H1 (cell line): ENCODE results near the gene MEGF11. TPM values are rescaled to one million over a fixed set of nuclear protein-coding genes. Genes with fewer than 3 reads are reported as not detected.

Experiments
- CTCF ChIA-PET: fragments of 300-600 bp; sonication (Branson Sonifier 250); formaldehyde crosslinking; loops from one replicate; lab custom pipeline; 2021; ENCODE audit not compliant: partially characterized antibody; lab: Charles Lee
- POLR2A ChIA-PET: fragments of 300-600 bp; sonication (Branson Sonifier 250); formaldehyde crosslinking; loops from one replicate; lab custom pipeline; 2021; ENCODE audit warnings: inconsistent platforms; ENCODE audit not compliant: partially characterized antibody; lab: Charles Lee
- DNase-seq, 2 experiments: peaks; one replicate each; pipeline versions ENCODE4 v3.0.0 to v3.0.0-alpha.2; 2010 to 2022; ENCODE audit warnings: low spot score in 2 of 2, low read depth in 1 of 2, mixed read lengths in 1 of 2
- FAIRE-seq: peaks from 2 replicates; lab custom pipeline; 2011; peaks lifted over from hg19 to GRCh38; lab: Jason Lieb, UNC
- H2AFZ ChIP-seq: 2 replicates; pipeline ENCODE4 v1.8.1; 2012; ENCODE audit warnings: low read length, inconsistent platforms
- H2AK5ac ChIP-seq: 2 replicates; pipeline ENCODE4 v1.6.1; 2013; ENCODE audit warnings: low read depth, low read length
- H2BK120ac ChIP-seq: replicated peaks from 2 replicates; pipeline ENCODE3; 2013; ENCODE audit warnings: low read depth, low read length, inconsistent platforms
- H2BK12ac ChIP-seq: 2 replicates; pipeline ENCODE4 v1.6.1; 2013; ENCODE audit warnings: low read depth, low read length
- H2BK15ac ChIP-seq: 2 replicates; pipeline ENCODE4 v1.6.1; 2013; ENCODE audit warnings: low read length
- H2BK20ac ChIP-seq: 2 replicates; pipeline ENCODE4 v1.6.1; 2013; ENCODE audit warnings: low read length
- H2BK5ac ChIP-seq: 2 replicates; pipeline ENCODE4 v1.6.1; 2013; ENCODE audit warnings: low read depth, low read length
- H3K14ac ChIP-seq: 2 replicates; pipeline ENCODE4 v1.6.1; 2013; ENCODE audit warnings: inconsistent platforms; ENCODE audit not compliant: insufficient read length
- H3K18ac ChIP-seq: 2 replicates; pipeline ENCODE4 v1.6.1; 2013; ENCODE audit warnings: low read length; ENCODE audit errors: extremely low read depth
- H3K23ac ChIP-seq: 2 replicates; pipeline ENCODE4 v1.6.1; 2013; ENCODE audit warnings: inconsistent platforms; ENCODE audit not compliant: insufficient read length
- H3K23me2 ChIP-seq: 2 replicates; pipeline ENCODE4 v1.6.1; 2013; ENCODE audit warnings: low read depth, low read length
- H3K27ac ChIP-seq: 2 replicates; pipeline ENCODE4 v1.6.1; 2011; ENCODE audit warnings: low read depth, low read length, inconsistent platforms
- H3K27me3 ChIP-seq, 4 experiments: replicated peaks in 1 of 4; 1 replicate in 1 of 4; 2 replicates in 3 of 4; pipeline versions ENCODE4 v1.6.1 to v1.8.1; 2011 to 2013; ENCODE audit warnings: low read length in 3 of 4, mild to moderate bottlenecking in 3 of 4, inconsistent platforms in 2 of 4, mixed read lengths in 2 of 4, moderate library complexity in 1 of 4; ENCODE audit not compliant: control insufficient read depth in 3 of 4, insufficient read depth in 3 of 4; ENCODE audit errors: extremely low read depth in 1 of 4
- H3K36me3 ChIP-seq, 4 experiments: 2 replicates each; pipeline versions ENCODE4 v1.6.1 to v1.8.1; 2011 to 2013; ENCODE audit warnings: mild to moderate bottlenecking in 4 of 4, low read length in 3 of 4, moderate library complexity in 2 of 4, control low read depth in 1 of 4, inconsistent platforms in 1 of 4; ENCODE audit not compliant: insufficient read depth in 4 of 4, control insufficient read depth in 2 of 4
- H3K4ac ChIP-seq: replicated peaks from 2 replicates; pipeline ENCODE3; 2013; ENCODE audit warnings: low read length, low read depth, mixed read lengths, inconsistent platforms; ENCODE audit not compliant: insufficient read length
- H3K4me1 ChIP-seq, 4 experiments: replicated peaks in 1 of 4; 1 replicate in 1 of 4; 2 replicates in 3 of 4; pipeline versions ENCODE4 v1.6.1 to v1.8.1; 2011 to 2013; ENCODE audit warnings: low read length in 3 of 4, inconsistent platforms in 2 of 4, mixed read lengths in 1 of 4; ENCODE audit not compliant: insufficient read depth in 4 of 4, control insufficient read depth in 3 of 4
- H3K4me2 ChIP-seq, 2 experiments: 2 replicates each; pipeline versions ENCODE4 v1.6.1 to v1.8.1; 2011 to 2013; ENCODE audit warnings: low read depth in 2 of 2, low read length in 2 of 2, control low read depth in 1 of 2, inconsistent platforms in 1 of 2, mild to moderate bottlenecking in 1 of 2; ENCODE audit not compliant: insufficient read depth in 1 of 2
- H3K4me3 ChIP-seq, 4 experiments: fragments of 200-600, 300-600 bp in 1 of 4; sonication (generic), shearing (Covaris generic), sonication (Bioruptor Twin) in 1 of 4; 2 replicates each; pipeline versions ENCODE4 v1.5.1 to v1.8.1; 2011 to 2016; ENCODE audit warnings: low read length in 4 of 4, low read depth in 3 of 4, control low read depth in 2 of 4, inconsistent platforms in 2 of 4, mild to moderate bottlenecking in 2 of 4, mixed read lengths in 1 of 4, moderate library complexity in 1 of 4; ENCODE audit not compliant: insufficient read depth in 2 of 4; ENCODE audit errors: extremely low read depth in 1 of 4
- H3K56ac ChIP-seq: replicated peaks from 2 replicates; pipeline ENCODE3; 2013; ENCODE audit warnings: low read depth, mild to moderate bottlenecking, mixed read lengths, low read length, inconsistent platforms; ENCODE audit not compliant: insufficient read length
- H3K79me1 ChIP-seq: 2 replicates; pipeline ENCODE4 v1.6.1; 2013; ENCODE audit warnings: low read depth, low read length, control low read depth
- H3K79me2 ChIP-seq, 2 experiments: 2 replicates each; pipeline versions ENCODE4 v1.6.1 to v1.8.1; 2012 to 2013; ENCODE audit warnings: low read length in 2 of 2, mild to moderate bottlenecking in 2 of 2, inconsistent platforms in 1 of 2; ENCODE audit not compliant: insufficient read depth in 2 of 2, control insufficient read depth in 1 of 2
- H3K9ac ChIP-seq, 4 experiments: replicated peaks in 1 of 4; 1 replicate in 1 of 4; 2 replicates in 3 of 4; pipeline versions ENCODE4 v1.6.1 to v1.8.1; 2011 to 2013; ENCODE audit warnings: low read depth in 3 of 4, low read length in 3 of 4, control low read depth in 2 of 4, mild to moderate bottlenecking in 2 of 4, moderate library complexity in 2 of 4, inconsistent platforms in 1 of 4; ENCODE audit errors: extremely low read depth in 1 of 4
- H3K9me3 ChIP-seq, 2 experiments: 2 replicates each; pipeline versions ENCODE4 v1.6.1 to v1.8.1; 2012 to 2013; ENCODE audit warnings: mild to moderate bottlenecking in 2 of 2, moderate library complexity in 2 of 2, control low read depth in 1 of 2, inconsistent platforms in 1 of 2, low read depth in 1 of 2, low read length in 1 of 2, mixed read lengths in 1 of 2; ENCODE audit not compliant: insufficient read depth in 2 of 2
- H4K20me1 ChIP-seq, 2 experiments: replicated peaks in 1 of 2; 2 replicates each; pipeline versions ENCODE3 to v1.8.1; 2011 to 2013; ENCODE audit warnings: inconsistent platforms in 2 of 2, low read length in 2 of 2, mild to moderate bottlenecking in 1 of 2; ENCODE audit not compliant: insufficient read depth in 2 of 2, control insufficient read depth in 1 of 2
- H4K5ac ChIP-seq: 2 replicates; pipeline ENCODE4 v1.6.1; 2013; ENCODE audit warnings: low read length, low read depth, mixed read lengths, inconsistent platforms; ENCODE audit not compliant: insufficient read length
- H4K8ac ChIP-seq: 2 replicates; pipeline ENCODE4 v1.8.0; 2013; ENCODE audit warnings: mild to moderate bottlenecking, moderate library complexity, low read length, inconsistent platforms; ENCODE audit not compliant: insufficient read depth; ENCODE audit errors: extremely low read depth
- H4K91ac ChIP-seq: replicated peaks from 2 replicates; pipeline ENCODE3; 2013; ENCODE audit warnings: low read length, mixed read lengths, inconsistent platforms; ENCODE audit not compliant: insufficient read length
- ASH2L ChIP-seq: fragments of 200-600, 300-600 bp; sonication (generic); IDR thresholded peaks from one replicate; pipeline ENCODE4 v1.7.1; 2017; ENCODE audit warnings: low read length
- ATF2 ChIP-seq: IDR thresholded peaks from 2 replicates; pipeline ENCODE4 v1.6.1; 2012; ENCODE audit warnings: low read length, inconsistent platforms
- CHD1 ChIP-seq: IDR thresholded peaks from 2 replicates; pipeline ENCODE4 v1.6.1; 2012; ENCODE audit warnings: low read depth, low read length, improper control_type of control experiment
- EGR1 ChIP-seq: IDR thresholded peaks from 2 replicates; pipeline ENCODE4 v1.6.1; 2011; ENCODE audit warnings: low read depth, low read length, borderline replicate concordance
- JUND ChIP-seq: IDR thresholded peaks from 2 replicates; pipeline ENCODE4 v1.6.1; 2011; ENCODE audit warnings: mild to moderate bottlenecking, improper control_type of control experiment, low read length
- POLR2A ChIP-seq, 2 experiments: IDR thresholded peaks; 1 replicate in 1 of 2; 2 replicates in 1 of 2; pipeline ENCODE4 v1.6.1; 2011; ENCODE audit warnings: low read depth in 2 of 2, low read length in 2 of 2, mild to moderate bottlenecking in 2 of 2; ENCODE audit errors: control extremely low read depth in 1 of 2
- RXRA ChIP-seq: IDR thresholded peaks from 2 replicates; pipeline ENCODE4 v1.6.1; 2011; ENCODE audit warnings: low read depth, mild to moderate bottlenecking, low read length, moderate library complexity; ENCODE audit not compliant: insufficient read depth
- SP4 ChIP-seq: IDR thresholded peaks from 2 replicates; pipeline ENCODE4 v1.6.1; 2012; ENCODE audit warnings: low read length, inconsistent platforms
- TAF7 ChIP-seq: optimal IDR thresholded peaks from 2 replicates; pipeline ENCODE3; 2011; ENCODE audit warnings: low read depth, mild to moderate bottlenecking, inconsistent platforms, low read length, moderate library complexity, borderline replicate concordance
- TCF12 ChIP-seq: IDR thresholded peaks from 2 replicates; pipeline ENCODE4 v1.6.1; 2011; ENCODE audit warnings: low read depth, mild to moderate bottlenecking, low read length
- YY1 ChIP-seq: IDR thresholded peaks from 2 replicates; pipeline ENCODE4 v1.6.1; 2011; ENCODE audit warnings: low read depth, mild to moderate bottlenecking, low read length
- ZNF274 ChIP-seq: IDR thresholded peaks from 2 replicates; pipeline ENCODE4 v1.7.0; 2012; ENCODE audit warnings: low read length, borderline replicate concordance; ENCODE audit errors: extremely low read depth
- WGBS, 2 experiments: shearing (Covaris generic) in 1 of 2; methylation state at CpG; one replicate each; pipeline versions ENCODE4 v1.1.6 to v1.1.7; 2013 to 2015; ENCODE audit warnings: low lambda C conversion rate in 2 of 2, mixed read lengths in 2 of 2, inconsistent platforms in 1 of 2, low coverage in 1 of 2, missing lambda C conversion rate in 1 of 2; ENCODE audit not compliant: insufficient replicate concordance in 2 of 2, insufficient coverage in 1 of 2, insufficient read length in 1 of 2; ENCODE audit errors: extremely low coverage in 1 of 2, missing lambda C conversion rate in 1 of 2; 5-methylcytosine and 5-hydroxymethylcytosine counted together
- polyA plus RNA-seq, 7 experiments: library from polyadenylated mRNA; depleted of rRNA in 3 of 7; stranded (reverse) in 5 of 7; unstranded in 2 of 7; fragments of >200 nt in 5 of 7; fragments of 200-250 nt in 2 of 7; gene quantifications; 1 replicate in 5 of 7; 2 replicates in 1 of 7; 4 replicates in 1 of 7; pipeline versions ENCODE4 v1.2.1 to v1.2.3, GENCODE V29; 2011 to 2013; ENCODE audit warnings: missing spikeins in 2 of 7, mixed read lengths in 2 of 7
- total RNA-seq: library from RNA; stranded (reverse); fragmentation: NEBNext Ultra II Directional; extraction: Animal tissue kit (Norgen Biotek cat#: 25700); gene quantifications from 2 replicates; pipeline ENCODE4 v1.2.1, GENCODE V29; 2021
- TF ChIP-seq, protein P1 (sequence below): IDR thresholded peaks from 2 replicates; pipeline ENCODE4 v1.6.1; 2011; ENCODE audit warnings: low read depth, mild to moderate bottlenecking, low read length; ENCODE audit not compliant: insufficient read depth

MEGF11 gene
- total and polyA plus RNA-seq, 2 of the 8 experiments (the other 6 are each of a cell fraction or from before 2014, with no cell fraction given): 4.4 to 4.8 TPM

DNA sequence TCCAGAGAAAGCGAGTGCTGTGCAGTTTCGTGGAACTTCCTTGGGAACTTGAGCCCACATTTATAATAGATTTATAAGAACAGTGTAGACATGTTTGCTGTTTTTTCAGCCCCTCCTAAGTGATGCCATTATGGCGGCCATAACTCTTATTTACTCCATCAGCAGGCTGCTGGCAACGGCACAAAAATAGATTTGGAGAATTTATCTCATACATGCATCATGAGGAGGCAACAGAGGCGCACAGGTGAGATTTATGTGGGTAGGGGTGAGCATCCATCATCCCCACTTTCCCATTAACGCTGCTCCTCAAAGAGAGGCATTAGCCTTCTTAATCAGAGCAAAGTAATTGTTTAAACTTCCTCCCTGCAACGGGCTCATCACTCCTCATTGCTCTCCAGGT lies 201.7 kb downstream of the MEGF11 start:
- H2BK20ac ChIP-seq: no peak overlapping the region
- no peaks in the 10 kb centered on the region for H3K36me3 ChIP-seq
- 93% methylated on average over 7 of the region's 7 CpGs; no CpG with 5 or more reads in 1 of the 2 experiments for WGBS, 2 experiments
- no peaks in the 10 kb centered on the region for H3K27me3 ChIP-seq
- H3K9ac ChIP-seq: no peak overlapping the region
- H3K4ac ChIP-seq: no peak overlapping the region
- no peak overlapping the region for H2BK15ac ChIP-seq
- no peak overlapping the region for H3K23ac ChIP-seq
- POLR2A ChIA-PET: no interaction called here
- H2AK5ac ChIP-seq: no peak overlapping the region
- no peak overlapping the region for H4K91ac ChIP-seq
- H3K18ac ChIP-seq: no peak overlapping the region
- FAIRE-seq (no peak), DNase-seq (no peak)
- no peaks in the 10 kb centered on the region for H4K20me1 ChIP-seq
- no peak overlapping the region for H4K5ac ChIP-seq
- no peak overlapping the region for H2BK12ac ChIP-seq
- H3K79me2 ChIP-seq: no peaks in the 10 kb centered on the region
- no peak overlapping the region for H3K56ac ChIP-seq
- H3K23me2 ChIP-seq: no peaks in the 10 kb centered on the region
- no peak overlapping the region for H3K14ac ChIP-seq
- no peak overlapping the region for H2AFZ ChIP-seq
- no peak overlapping the region for H2BK5ac ChIP-seq
- no peak overlapping the region for H3K4me2 ChIP-seq
- H3K79me1 ChIP-seq: no peaks in the 10 kb centered on the region
- no peak overlapping the region for H4K8ac ChIP-seq
- no peak overlapping the region for H3K27ac ChIP-seq
- peaks cover 0 to 7% (median under 1%) of the 10 kb centered on the region in 4 experiments; a peak in 5 of 7 replicates for H3K4me1 ChIP-seq
- CTCF ChIA-PET: interaction anchor here (0.9 to 1.3 kb wide), 3 partner anchors 15 to 32 kb away, joined by 3 to 5 read pairs (median 3); no protein-coding TSS in a partner anchor
- H3K9me3 ChIP-seq: no peaks in the 10 kb centered on the region
- H2BK120ac ChIP-seq: no peak overlapping the region
- H3K4me3 ChIP-seq: no peak overlapping the region
- TF ChIP-seq TAF7 (no peak), SP4 (no peak), ATF2 (no peak), CHD1 (no peak), RXRA (no peak), JUND (no peak), ZNF274 (no peak), ASH2L (no peak), YY1 (no peak), EGR1 (no peak), POLR2A (IDR thresholded peaks at IDR 0.05; ENCODE audit: control extremely low read depth in 1 of 2, low read depth in 2 of 2, low read length in 2 of 2) (no peak), TCF12 (no peak)
- TF ChIP-seq, protein P1, sequence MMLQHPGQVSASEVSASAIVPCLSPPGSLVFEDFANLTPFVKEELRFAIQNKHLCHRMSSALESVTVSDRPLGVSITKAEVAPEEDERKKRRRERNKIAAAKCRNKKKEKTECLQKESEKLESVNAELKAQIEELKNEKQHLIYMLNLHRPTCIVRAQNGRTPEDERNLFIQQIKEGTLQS: no peak
